ENCODE results near the gene NLK. TPM values are rescaled to one million over a fixed set of nuclear protein-coding genes. Genes with fewer than 3 reads are reported as not detected.

Gene NLK
- total RNA-seq, 2 donors from 2014 or later = 19.8 to 37.0 TPM

- TF ChIP-seq POLR2A (IDR thresholded peaks at IDR 0.05) (no peak), POLR2AphosphoS5 (IDR thresholded peaks at IDR 0.05) (no peak), CTCF (IDR thresholded peaks at IDR 0.05) (no peak)
- Histone ChIP-seq H3K9me3 (no peaks in the 10 kb centered on the region), H3K27me3 (replicated peaks; ENCODE audit: insufficient read depth) (no peaks in the 10 kb centered on the region), H3K4me3 (no peak overlapping the region), H3K4me1 (replicated peaks) (no peaks in the 10 kb centered on the region), H3K36me3 (no peaks in the 10 kb centered on the region), H3K27ac (no peak overlapping the region)
- no peak for DNase-seq (ENCODE audit: low spot score)
- intact Hi-C loops (cut with DNase I) = no loop called here
- WGBS = 26% methylated on average over 1 of the region's 1 CpG
Observed at GRCh38 chr17:28105501-28105900, 63.0 kb downstream of the NLK start.

GRCh38 chr17:28110184-28110583 lies 67.7 kb downstream of the NLK start:
- no peaks in the 10 kb centered on the region for H3K4me1 ChIP-seq (replicated peaks)
- H3K27me3 ChIP-seq (replicated peaks; ENCODE audit: insufficient read depth) = no peaks in the 10 kb centered on the region
- H3K36me3 ChIP-seq = no peaks in the 10 kb centered on the region
- intact Hi-C loops (cut with DNase I) = no loop called here
- no peak for TF ChIP-seq POLR2A (IDR thresholded peaks at IDR 0.05)
- TF ChIP-seq CTCF (IDR thresholded peaks at IDR 0.05) = no peak
- TF ChIP-seq POLR2AphosphoS5 (IDR thresholded peaks at IDR 0.05) = no peak
- no peaks in the 10 kb centered on the region for H3K9me3 ChIP-seq
- 100% methylated on average over 1 of the region's 1 CpG for WGBS
- DNase-seq (ENCODE audit: low spot score) = no peak
- H3K4me3 ChIP-seq = no peak overlapping the region
- H3K27ac ChIP-seq = no peak overlapping the region

- H3K27ac ChIP-seq = no peak overlapping the region
- intact Hi-C loops (cut with DNase I) = no loop called here
- no peak overlapping the region for H3K4me3 ChIP-seq
- H3K27me3 ChIP-seq (replicated peaks; ENCODE audit: insufficient read depth) = no peaks in the 10 kb centered on the region
- WGBS = 46% methylated on average over 1 of the region's 1 CpG
- TF ChIP-seq POLR2A (IDR thresholded peaks at IDR 0.05) (no peak), POLR2AphosphoS5 (IDR thresholded peaks at IDR 0.05) (no peak), CTCF (IDR thresholded peaks at IDR 0.05) (no peak)
- H3K4me1 ChIP-seq (replicated peaks) = no peaks in the 10 kb centered on the region
- H3K36me3 ChIP-seq = no peaks in the 10 kb centered on the region
- DNase-seq (ENCODE audit: low spot score) = no peak
- H3K9me3 ChIP-seq = no peaks in the 10 kb centered on the region
Observed at GRCh38 chr17:28112181-28112580, 69.7 kb downstream of the NLK start.

- intact Hi-C loops (cut with DNase I) = no loop called here
- 54% methylated on average over 2 of the region's 2 CpGs for WGBS
- TF ChIP-seq POLR2A (IDR thresholded peaks at IDR 0.05) = no peak
- TF ChIP-seq CTCF (IDR thresholded peaks at IDR 0.05) = no peak
- TF ChIP-seq POLR2AphosphoS5 (IDR thresholded peaks at IDR 0.05) = no peak
Observed at GRCh38 chr17:28112606-28113005, 70.1 kb downstream of the NLK start.

GRCh38 chr17:28113269-28113668 lies 70.8 kb downstream of the NLK start:
- Histone ChIP-seq H3K36me3 (no peaks in the 10 kb centered on the region), H3K27me3 (replicated peaks; ENCODE audit: insufficient read depth) (no peaks in the 10 kb centered on the region), H3K27ac (no peak overlapping the region), H3K4me1 (replicated peaks) (no peaks in the 10 kb centered on the region), H3K9me3 (no peaks in the 10 kb centered on the region), H3K4me3 (no peak overlapping the region)
- no peak for DNase-seq (ENCODE audit: low spot score)
- intact Hi-C loops (cut with DNase I) = no loop called here
- TF ChIP-seq CTCF (IDR thresholded peaks at IDR 0.05) (no peak), POLR2AphosphoS5 (IDR thresholded peaks at IDR 0.05) (no peak), POLR2A (IDR thresholded peaks at IDR 0.05) (no peak)

More at GRCh38 chr17:28112606-28113005, 70.1 kb downstream of the NLK start:
- H3K27ac ChIP-seq = no peak overlapping the region
- DNase-seq (ENCODE audit: low spot score) = no peak
- no peak overlapping the region for H3K4me3 ChIP-seq
- no peaks in the 10 kb centered on the region for H3K27me3 ChIP-seq (replicated peaks; ENCODE audit: insufficient read depth)
- no peaks in the 10 kb centered on the region for H3K36me3 ChIP-seq
- no peaks in the 10 kb centered on the region for H3K9me3 ChIP-seq
- no peaks in the 10 kb centered on the region for H3K4me1 ChIP-seq (replicated peaks)
